ENCODE data around the gene FGF5.

FGF5 gene

GRCh38 chr4:80335554-80336358 is 69.3 kb downstream of the FGF5 start, which contains the start of gene CFAP299:
Gene CFAP299 (plus strand): TSS chr4:80335730.
- no peaks in the 10 kb centered on the region for H3K4me1 ChIP-seq (ENCODE audit: control insufficient read depth, insufficient read depth, low read length)
- no peaks in the 10 kb centered on the region for H3K36me3 ChIP-seq (ENCODE audit: control insufficient read depth in 2 of 2, insufficient read depth in 1 of 2, low read length in 2 of 2)
- peak within 1 kb of the TSS; percentile 61 for H3K4me3 ChIP-seq (ENCODE audit: low read depth, low read length)
- CTCF ChIA-PET, result interaction anchor here (0.5 to 1.8 kb wide), 10 partner anchors 13 to 1297 kb away, joined by 3 to 12 read pairs (median 4); no protein-coding TSS in a partner anchor
- POLR2A ChIA-PET, result interaction anchor here (1.7 kb wide), 1 partner anchor 28 kb away, joined by 3 read pairs; no protein-coding TSS in a partner anchor
- H3K27ac ChIP-seq (ENCODE audit: extremely low read depth, low read depth, low read length), result no peak within 1 kb of the TSS
- no peaks in the 10 kb centered on the region for H3K9me3 ChIP-seq (ENCODE audit: control insufficient read depth, insufficient read depth, low read depth, low read length)
- no peak for TF ChIP-seq AEBP2 (tag by site-specific recombination; IDR thresholded peaks at IDR 0.05; ENCODE audit: borderline replicate concordance)
- TF ChIP-seq SP2 (tag by site-specific recombination; IDR thresholded peaks at IDR 0.05), result peak; percentile 60
- TF ChIP-seq MZF1 (tag by site-specific recombination; IDR thresholded peaks at IDR 0.05; ENCODE audit: borderline replicate concordance), result no peak
- TF ChIP-seq ZNF692 (tag by site-specific recombination; IDR thresholded peaks at IDR 0.05), result no peak
- TF ChIP-seq ZNF391 (tag by site-specific recombination; IDR thresholded peaks at IDR 0.05; ENCODE audit: borderline replicate concordance, low read depth), result peak; percentile 49; the same call in 1 of the 2 replicates
- TF ChIP-seq ZSCAN30 (tag by site-specific recombination; IDR thresholded peaks at IDR 0.05), result 0 out of 2 replicates have a peak, but pooled peaks have one; percentile 9
- no peak for TF ChIP-seq ZBTB10 (tag by site-specific recombination; IDR thresholded peaks at IDR 0.05)
- no peak for TF ChIP-seq ZNF560 (tag by site-specific recombination; IDR thresholded peaks at IDR 0.05; ENCODE audit: borderline replicate concordance)
- peak; percentile 93 for TF ChIP-seq SCRT2 (tag by site-specific recombination; IDR thresholded peaks at IDR 0.05)
- TF ChIP-seq ZNF37A (tag by site-specific recombination; IDR thresholded peaks at IDR 0.05), result no peak
- TF ChIP-seq MYNN (tag by site-specific recombination; IDR thresholded peaks at IDR 0.05; ENCODE audit: borderline replicate concordance), result no peak
- TF ChIP-seq ZNF704 (tag by site-specific recombination; IDR thresholded peaks at IDR 0.05), result no peak
- no peak for TF ChIP-seq PBX3 (CRISPR knock-in tag; IDR thresholded peaks at IDR 0.05)
- no peak for TF ChIP-seq ZNF596 (tag by site-specific recombination; IDR thresholded peaks at IDR 0.05)
- no peak for TF ChIP-seq ZNF26 (tag by site-specific recombination; IDR thresholded peaks at IDR 0.05)
- TF ChIP-seq REPIN1 (tag by site-specific recombination; IDR thresholded peaks at IDR 0.05; ENCODE audit: low read depth), result no peak
- TF ChIP-seq SP7 (tag by site-specific recombination; IDR thresholded peaks at IDR 0.05), result no peak
- TF ChIP-seq IKZF3 (tag by site-specific recombination; IDR thresholded peaks at IDR 0.05), result 0 out of 2 replicates have a peak, but pooled peaks have one; percentile 22
- peak; percentile 60; the same call in 1 of the 2 replicates for TF ChIP-seq ZNF501 (tag by site-specific recombination; IDR thresholded peaks at IDR 0.05)
- no peak for TF ChIP-seq ZNF747 (tag by site-specific recombination; IDR thresholded peaks at IDR 0.05)
- no peak for TF ChIP-seq ZNF449 (tag by site-specific recombination; IDR thresholded peaks at IDR 0.05)
